ENCODE results near the gene TLCD1. TPM values are rescaled to one million over a fixed set of nuclear protein-coding genes. Genes with fewer than 3 reads are reported as not detected.

The TLCD1 gene
- total and polyA plus RNA-seq, 2 of the 8 experiments (the other 6 are each of a cell fraction or from before 2014, with no cell fraction given): 40.7 to 128 TPM

DNA sequence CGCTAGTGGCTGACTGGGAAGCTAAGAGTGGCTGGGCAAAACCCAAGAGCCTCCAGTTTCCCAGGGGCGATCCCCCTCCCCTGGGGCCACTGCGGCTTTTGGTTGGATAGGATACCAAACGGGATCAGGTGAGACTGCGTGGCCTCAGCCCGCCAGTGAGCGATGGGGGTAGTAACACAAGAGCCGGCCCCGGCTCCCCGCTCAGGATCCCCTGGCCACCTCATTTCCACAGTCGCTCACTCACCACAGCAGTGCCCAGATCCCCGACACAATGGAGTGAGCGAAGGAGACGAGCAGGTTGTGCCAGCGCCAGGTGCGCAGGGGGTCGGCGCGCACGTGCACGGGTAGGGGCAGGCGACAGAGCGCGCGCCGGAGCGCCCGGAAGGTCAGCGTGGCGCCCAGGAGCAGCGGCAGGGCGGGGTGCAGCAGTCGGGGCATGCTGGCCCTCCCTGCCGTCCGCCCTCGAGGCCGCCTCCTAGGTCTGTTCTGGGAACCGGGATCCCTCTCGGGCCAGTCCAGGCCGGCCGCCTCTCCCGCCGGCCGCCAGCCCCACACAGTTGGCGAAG is 290 bp downstream of the TLCD1 start (continued):
- no peak for TF ChIP-seq EP300 (IDR thresholded peaks at IDR 0.05; ENCODE audit: borderline replicate concordance in 1 of 2, low read depth in 2 of 2, low read length in 2 of 2)
- no peak for TF ChIP-seq RNF2 (IDR thresholded peaks at IDR 0.05; ENCODE audit: borderline replicate concordance, low read depth, low read length, missing control alignments, poor library complexity, severe bottlenecking)
- TF ChIP-seq JUN (IDR thresholded peaks at IDR 0.05; ENCODE audit: low read depth, low read length): no peak
- TF ChIP-seq SIN3A (conservative IDR thresholded peaks at IDR 0.05 in 1 of 2, IDR thresholded peaks at IDR 0.05 in 1 of 2; ENCODE audit: low read depth in 1 of 2, low read length in 2 of 2): no peak
- TF ChIP-seq RFX5 (IDR thresholded peaks at IDR 0.05; ENCODE audit: borderline replicate concordance, low read depth, low read length): no peak
- peak; percentile 11 for TF ChIP-seq ASH2L (IDR thresholded peaks at IDR 0.05; ENCODE audit: low read length)
- TF ChIP-seq EGR1 (IDR thresholded peaks at IDR 0.05; ENCODE audit: borderline replicate concordance, low read depth, low read length): no peak
